Gastrocnemius medialis (tissue), 4 donors: Measurements from ENCODE around the gene SNRPF. TPM values are rescaled to one million over a fixed set of nuclear protein-coding genes. Genes with fewer than 3 reads are reported as not detected.
"Not testable (repeated sequence)": the region's sequence is repeated elsewhere in the genome, so short reads cannot be mapped to it uniquely, and the experiment has no call there.

Source experiments
- ATAC-seq, 2 donors: fragments of 150-250 bp; one replicate each; pipeline ENCODE4 v1.9.1; 2016
- DNase-seq, 2 donors: peaks; one replicate each; pipeline ENCODE4 v3.0.0-alpha.2; 2019
- H3K27ac ChIP-seq, 4 donors: fragments of 200-600 bp; sonication (generic); 1 replicate in 1 of 4; 2 replicates in 3 of 4; pipeline ENCODE4 v1.5.1; 2016 to 2018; ENCODE audit warnings: mild to moderate bottlenecking in 2 of 4, moderate library complexity in 1 of 4
- H3K27me3 ChIP-seq, 3 donors: fragments of 200-600 bp; sonication (generic) in 2 of 3; 1 replicate in 1 of 3; 2 replicates in 2 of 3; pipeline versions ENCODE4 v1.5.1 to v1.6.0; 2016 to 2019; ENCODE audit warnings: mild to moderate bottlenecking in 1 of 3, moderate library complexity in 1 of 3
- H3K36me3 ChIP-seq, 2 donors: fragments of 200-600 bp; sonication (generic) in 1 of 2; one replicate each; pipeline ENCODE4 v1.5.1; 2017 to 2018
- H3K4me1 ChIP-seq, 2 donors: fragments of 200-600 bp; sonication (generic) in 1 of 2; one replicate each; pipeline ENCODE4 v1.5.1; 2016 to 2017; ENCODE audit warnings: mild to moderate bottlenecking in 2 of 2
- H3K4me3 ChIP-seq, 4 donors: fragments of 200-600 bp; sonication (generic) in 3 of 4; 1 replicate in 1 of 4; 2 replicates in 3 of 4; pipeline ENCODE4 v1.5.1; 2016 to 2019; ENCODE audit warnings: mild to moderate bottlenecking in 2 of 4
- H3K9me3 ChIP-seq, 3 donors: fragments of 200-600 bp; sonication (generic) in 2 of 3; 1 replicate in 1 of 3; 2 replicates in 2 of 3; pipeline ENCODE4 v1.5.1; 2016 to 2019
- POLR2A ChIP-seq, 2 donors: fragments of 450-650 bp; IDR thresholded peaks; one replicate each; pipeline ENCODE4 v1.6.1; 2017; ENCODE audit warnings: antibody characterized with exemption in 2 of 2, mild to moderate bottlenecking in 2 of 2, moderate library complexity in 2 of 2
- in situ Hi-C, 4 donors: fragments of 200-750 bp; cut with MboI; loops; one replicate each; pipeline versions ENCODE4 v1.15.0 to v1.8.0; 2017; ENCODE audit warnings: low sequenced_read_pairs in 4 of 4
- intact Hi-C: fragments of 100-400 bp; cut with DNase I; formaldehyde crosslinking; loops from one replicate; pipeline ENCODE4 v1.15.1; 2023; ENCODE audit warnings: low total_unique reads
- total RNA-seq, 4 donors: library from RNA; depleted of rRNA; stranded (reverse); fragments of >200 nt; gene quantifications; one replicate each; pipeline versions ENCODE4 v1.1.0 to v1.2.3, GENCODE V29; 2016
- TF ChIP-seq, protein P1 (sequence below), 5 experiments: fragments of 450-650 bp in 3 of 5; fragments of 200-600 bp in 2 of 5; sonication (generic) in 2 of 5; IDR thresholded peaks in 4 of 5; conservative IDR thresholded peaks in 1 of 5; 1 replicate in 4 of 5; 2 replicates in 1 of 5; pipeline ENCODE4 v1.5.1; 2016 to 2019; ENCODE audit warnings: antibody characterized with exemption in 5 of 5, mild to moderate bottlenecking in 3 of 5, moderate library complexity in 3 of 5

SNRPF gene
- total RNA-seq, 4 donors from 2014 or later: 2.3 to 4.6 (median 3.4) TPM

DNA sequence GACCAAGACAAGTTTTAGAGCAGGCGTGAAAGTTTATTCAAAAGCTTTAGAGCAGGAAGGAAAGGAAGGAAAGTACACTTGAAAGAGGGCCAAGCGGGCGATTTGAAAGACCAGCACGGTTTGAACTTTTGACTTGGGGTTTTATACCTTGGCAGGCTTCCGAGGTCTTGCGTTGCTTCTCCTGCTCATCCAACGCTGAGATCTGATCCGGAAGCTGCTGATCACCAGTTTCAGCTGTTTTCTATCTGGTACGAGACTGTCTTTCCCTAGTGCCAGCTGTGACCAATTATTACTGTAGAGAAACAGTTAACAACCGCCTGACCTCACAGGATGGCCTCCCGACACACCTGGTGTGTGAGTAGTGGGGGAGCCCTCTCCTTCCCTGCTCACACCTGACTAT is 20.6 kb upstream of the SNRPF start:
- intact Hi-C loops: no loop called here
- TF ChIP-seq, protein P1, sequence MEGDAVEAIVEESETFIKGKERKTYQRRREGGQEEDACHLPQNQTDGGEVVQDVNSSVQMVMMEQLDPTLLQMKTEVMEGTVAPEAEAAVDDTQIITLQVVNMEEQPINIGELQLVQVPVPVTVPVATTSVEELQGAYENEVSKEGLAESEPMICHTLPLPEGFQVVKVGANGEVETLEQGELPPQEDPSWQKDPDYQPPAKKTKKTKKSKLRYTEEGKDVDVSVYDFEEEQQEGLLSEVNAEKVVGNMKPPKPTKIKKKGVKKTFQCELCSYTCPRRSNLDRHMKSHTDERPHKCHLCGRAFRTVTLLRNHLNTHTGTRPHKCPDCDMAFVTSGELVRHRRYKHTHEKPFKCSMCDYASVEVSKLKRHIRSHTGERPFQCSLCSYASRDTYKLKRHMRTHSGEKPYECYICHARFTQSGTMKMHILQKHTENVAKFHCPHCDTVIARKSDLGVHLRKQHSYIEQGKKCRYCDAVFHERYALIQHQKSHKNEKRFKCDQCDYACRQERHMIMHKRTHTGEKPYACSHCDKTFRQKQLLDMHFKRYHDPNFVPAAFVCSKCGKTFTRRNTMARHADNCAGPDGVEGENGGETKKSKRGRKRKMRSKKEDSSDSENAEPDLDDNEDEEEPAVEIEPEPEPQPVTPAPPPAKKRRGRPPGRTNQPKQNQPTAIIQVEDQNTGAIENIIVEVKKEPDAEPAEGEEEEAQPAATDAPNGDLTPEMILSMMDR (IDR thresholded peaks at IDR 0.05 in 4 of 5, conservative IDR thresholded peaks at IDR 0.05 in 1 of 5): no peak
- no peak for TF ChIP-seq POLR2A (IDR thresholded peaks at IDR 0.05)
- H3K4me1 ChIP-seq: peaks cover 0 to 4% of the 10 kb centered on the region in 2 donors
- in situ Hi-C loops: no loop called here
- H3K4me3 ChIP-seq: no peak overlapping the region
- no peak overlapping the region for H3K27ac ChIP-seq
- DNase-seq (no peak), ATAC-seq (no peak)
- H3K9me3 ChIP-seq: no peaks in the 10 kb centered on the region
- no peaks in the 10 kb centered on the region for H3K36me3 ChIP-seq
- peaks cover 0 to 4% (median 0%) of the 10 kb centered on the region in 3 donors for H3K27me3 ChIP-seq

DNA sequence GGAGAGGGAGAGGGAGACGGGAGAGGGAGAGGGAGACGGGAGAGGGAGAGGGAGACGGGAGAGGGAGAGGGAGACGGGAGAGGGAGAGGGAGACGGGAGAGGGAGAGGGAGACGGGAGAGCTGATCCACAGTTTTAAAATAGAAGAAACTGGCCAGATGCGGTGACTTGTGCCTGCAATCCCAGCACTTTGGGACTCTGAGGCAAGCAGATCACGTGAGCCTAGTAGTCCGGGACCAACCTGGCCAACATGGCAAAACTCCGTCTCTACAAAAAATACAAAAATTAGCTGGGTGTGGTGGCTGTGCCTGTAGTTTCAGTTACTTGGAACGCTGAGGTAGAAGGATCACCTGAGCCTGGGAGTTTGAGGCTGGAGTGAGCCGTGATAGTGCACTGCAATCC is 16.3 kb upstream of the SNRPF start:
- intact Hi-C loops, DNase-seq, ATAC-seq, in situ Hi-C loops, H3K9me3 ChIP-seq, H3K27ac ChIP-seq, H3K36me3 ChIP-seq, H3K4me1 ChIP-seq, H3K4me3 ChIP-seq, H3K27me3 ChIP-seq: not testable (repeated sequence)

DNA sequence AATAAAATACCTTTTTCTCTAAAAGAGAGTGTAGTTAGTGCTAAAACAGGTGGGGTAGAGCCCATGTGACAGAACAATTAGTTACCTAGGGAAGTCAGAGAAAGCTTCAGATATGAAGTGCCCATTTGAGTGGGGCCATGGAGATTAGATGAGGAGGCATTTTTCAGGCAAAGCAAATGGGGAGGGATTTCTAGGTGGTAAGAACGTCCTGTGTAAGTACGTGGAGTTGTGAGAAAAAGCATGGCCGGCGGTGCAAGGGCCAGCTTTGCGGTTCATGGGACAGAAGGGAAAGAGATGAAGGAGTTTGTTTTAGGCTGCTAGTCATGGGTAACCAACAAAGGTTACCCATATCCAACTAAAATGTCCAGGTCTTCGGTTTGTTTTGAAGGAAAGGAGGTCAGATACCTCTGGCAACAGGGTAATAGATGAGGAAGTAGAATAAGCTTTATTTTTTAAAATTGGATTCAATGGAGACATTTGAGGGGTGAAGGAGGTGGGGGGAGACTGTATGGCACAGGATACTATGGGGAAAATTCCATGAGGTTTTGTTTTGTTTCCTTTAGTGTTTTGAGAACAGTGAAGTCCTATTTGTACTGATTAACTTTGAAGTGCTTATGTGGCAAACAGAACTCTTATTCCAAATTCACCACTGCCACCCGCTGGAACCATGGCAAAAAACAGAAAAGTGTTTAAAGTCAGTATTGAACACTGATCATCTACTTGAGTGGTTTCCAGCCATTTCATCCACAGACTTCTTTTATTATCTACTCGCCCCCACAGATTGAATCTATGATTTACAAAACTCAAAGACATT is 10.0 kb upstream of the SNRPF start:
- no peaks in the 10 kb centered on the region for H3K9me3 ChIP-seq
- no peak for DNase-seq
- no peaks in the 10 kb centered on the region for H3K4me1 ChIP-seq
- intact Hi-C loops (no loop called here), in situ Hi-C loops (no loop called here)
- no peak overlapping the region for H3K4me3 ChIP-seq
- H3K36me3 ChIP-seq: no peaks in the 10 kb centered on the region
- no peak overlapping the region for H3K27ac ChIP-seq
- peaks cover 0 to 2% (median 0%) of the 10 kb centered on the region in 3 donors for H3K27me3 ChIP-seq
- ATAC-seq: no peak
- TF ChIP-seq POLR2A (IDR thresholded peaks at IDR 0.05): no peak
- TF ChIP-seq, protein P1 (IDR thresholded peaks at IDR 0.05 in 4 of 5, conservative IDR thresholded peaks at IDR 0.05 in 1 of 5): no peak

DNA sequence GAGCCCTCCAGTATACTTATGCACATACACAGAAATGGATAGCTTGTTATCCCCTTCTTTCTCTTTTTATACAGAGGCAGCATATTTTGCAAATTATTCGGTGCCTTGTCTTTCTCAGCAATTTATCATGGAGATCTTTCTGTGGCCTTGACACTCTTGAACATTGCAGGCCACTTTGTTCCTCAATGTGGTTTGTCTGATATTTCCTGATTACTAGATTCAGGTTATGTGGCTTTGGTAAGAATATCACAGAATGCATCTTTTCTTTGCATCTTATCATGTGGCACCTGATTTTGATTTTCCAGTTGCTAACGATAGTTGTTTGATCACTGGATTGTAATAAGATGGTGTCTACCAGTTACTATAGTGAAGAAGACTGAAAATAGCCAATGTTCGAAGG is 7.1 kb upstream of the SNRPF start:
- no peak for ATAC-seq
- Histone ChIP-seq H3K27me3 (peaks cover 0 to 2% (median 0%) of the 10 kb centered on the region in 3 donors), H3K4me1 (no peaks in the 10 kb centered on the region), H3K27ac (no peak overlapping the region), H3K4me3 (no peak overlapping the region), H3K9me3 (no peaks in the 10 kb centered on the region), H3K36me3 (no peaks in the 10 kb centered on the region)
- intact Hi-C loops (loop anchor here (10.0 kb wide), 1 partner anchor 383 kb away; no protein-coding TSS in a partner anchor), in situ Hi-C loops (no loop called here)
- no peak for TF ChIP-seq POLR2A (IDR thresholded peaks at IDR 0.05)
- TF ChIP-seq, protein P1 (IDR thresholded peaks at IDR 0.05 in 4 of 5, conservative IDR thresholded peaks at IDR 0.05 in 1 of 5): no peak
- no peak for DNase-seq

DNA sequence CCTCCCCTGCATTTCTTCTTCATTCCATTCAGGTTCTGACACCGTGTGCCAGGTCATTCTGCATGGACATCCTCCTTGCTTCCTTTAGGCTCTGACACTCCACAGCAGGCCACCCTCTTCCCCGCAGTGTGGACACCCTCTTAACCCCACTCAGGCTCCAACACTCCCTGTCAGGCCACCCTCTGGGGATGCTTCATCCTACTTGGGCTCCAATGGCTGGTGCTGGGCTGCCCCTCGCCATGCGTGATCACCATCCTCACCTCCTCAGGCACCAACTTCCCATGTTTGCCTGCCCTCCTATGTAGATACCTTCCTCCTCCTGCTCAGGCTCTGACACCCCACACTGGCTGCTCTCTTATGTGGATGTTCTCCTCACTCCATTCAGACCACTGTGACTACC is 6.6 kb upstream of the SNRPF start:
- TF ChIP-seq, protein P1 (IDR thresholded peaks at IDR 0.05 in 4 of 5, conservative IDR thresholded peaks at IDR 0.05 in 1 of 5): no peak
- no peak for TF ChIP-seq POLR2A (IDR thresholded peaks at IDR 0.05)
- in situ Hi-C loops: no loop called here
- ATAC-seq (no peak), DNase-seq (no peak)
- Histone ChIP-seq H3K36me3 (no peaks in the 10 kb centered on the region), H3K4me3 (no peak overlapping the region), H3K9me3 (no peaks in the 10 kb centered on the region), H3K27ac (no peak overlapping the region), H3K27me3 (peaks cover 0 to 2% (median 0%) of the 10 kb centered on the region in 3 donors), H3K4me1 (no peaks in the 10 kb centered on the region)
- intact Hi-C loops: loop anchor here (10.0 kb wide), 1 partner anchor 383 kb away; no protein-coding TSS in a partner anchor
